ENCODE data around the gene AATF.

Gene AATF

GRCh38 chr17:36931096-36931696 lies 17.6 kb upstream of the AATF start:
- DNase-seq = no peak

GRCh38 chr17:36931697-36932382 lies 16.9 kb upstream of the AATF start:
- no peak for DNase-seq

GRCh38 chr17:36932383-36932693 lies 16.4 kb upstream of the AATF start:
- DNase-seq = no peak

- DNase-seq = no peak
These were observed 15.9 kb upstream of the AATF start for GRCh38 chr17:36932694-36933511.

- no peak for DNase-seq
These were observed 15.1 kb upstream of the AATF start for GRCh38 chr17:36933512-36934143.

GRCh38 chr17:36934144-36934691 lies 14.5 kb upstream of the AATF start:
- DNase-seq = no peak

GRCh38 chr17:36934692-36935630 lies 13.8 kb upstream of the AATF start:
- no peak for DNase-seq

GRCh38 chr17:36935671-36936454 lies 12.9 kb upstream of the AATF start:
- no peak for DNase-seq

GRCh38 chr17:36936455-36937000 lies 12.2 kb upstream of the AATF start:
- no peak for DNase-seq

GRCh38 chr17:36937001-36937958 lies 11.5 kb upstream of the AATF start, which contains the start of gene LHX1:
LHX1 (plus strand) TSS chr17:36937475; CDS start chr17:36938198, 723 bp downstream.
- DNase-seq = no peak

- no peak for DNase-seq
These were observed 10.7 kb upstream of the AATF start for GRCh38 chr17:36937959-36938565.

- DNase-seq = no peak
These were observed 10.1 kb upstream of the AATF start for GRCh38 chr17:36938566-36939051.

GRCh38 chr17:36939052-36939801 lies 9.5 kb upstream of the AATF start:
- no peak for DNase-seq

GRCh38 chr17:36939802-36940312 lies 8.9 kb upstream of the AATF start:
- no peak for DNase-seq

- no peak for DNase-seq
These were observed 8.2 kb upstream of the AATF start for GRCh38 chr17:36940313-36941264.

- no peak for DNase-seq
These were observed 7.3 kb upstream of the AATF start for GRCh38 chr17:36941265-36942010.

Measured in stimulated activated CD4-positive, alpha-beta T cell treated with anti-CD3 and anti-CD28 coated beads, Interleukin-2, amount 100 ng/mL, for 48 hours (primary cell).